GM12878 (cell line): ENCODE measurements around the gene OR56A5. TPM values are rescaled to one million over a fixed set of nuclear protein-coding genes. Genes with fewer than 3 reads are reported as not detected.
"Not testable (repeated sequence)": the region's sequence is repeated elsewhere in the genome, so short reads cannot be mapped to it uniquely, and the experiment has no call there.

Experiments
- ATAC-seq: fragments of 200-7000 bp; cut with Tn5 transposase; 3 replicates; pipeline ENCODE4 v1.9.1; 2020; ENCODE audit warnings: mild to moderate bottlenecking, moderate library complexity
- BruUV-seq: library from RNA; stranded (reverse); fragments of 400-500 nt; replicated peaks from 2 replicates; lab custom pipeline; 2021; lab: Mats Ljungman, UMichigan
- CTCF ChIA-PET: fragments of 300-600 bp; sonication (Branson Sonifier 250); formaldehyde crosslinking; extraction: SDS; loops from one replicate; lab custom pipeline; 2021; ENCODE audit warnings: inconsistent platforms; lab: Yijun Ruan, JAX
- POLR2A ChIA-PET: fragments of 350-600 bp; formaldehyde crosslinking; extraction: SDS; loops from one replicate; lab custom pipeline; 2021; ENCODE audit warnings: inconsistent platforms; lab: Charles Lee
- RAD21 ChIA-PET: fragments of 300-600 bp; sonication (Branson Sonifier 250); formaldehyde crosslinking; loops from one replicate; lab custom pipeline; 2023; ENCODE audit warnings: antibody characterized with exemption; ENCODE audit not compliant: unreplicated experiment; lab: Charles Lee
- SMC1A ChIA-PET: fragments of 300-600 bp; sonication (Branson Sonifier 250); formaldehyde crosslinking; loops from one replicate; lab custom pipeline; 2023; ENCODE audit not compliant: unreplicated experiment, uncharacterized antibody; lab: Charles Lee
- DNase-seq: peaks from one replicate; pipeline ENCODE4 v3.0.0-alpha.2; 2011; ENCODE audit warnings: low read depth, low spot score
- FAIRE-seq: peaks from 3 replicates; lab custom pipeline; 2011; peaks lifted over from hg19 to GRCh38; lab: Jason Lieb, UNC
- H2AFZ ChIP-seq: 2 replicates; pipeline ENCODE4 v1.6.0; 2011; ENCODE audit warnings: low read depth, low read length, control low read depth; ENCODE audit not compliant: control insufficient read depth
- H3K27ac ChIP-seq: 2 replicates; pipeline ENCODE4 v1.5.1; 2011; ENCODE audit warnings: control low read depth; ENCODE audit not compliant: control insufficient read depth, insufficient read depth
- H3K27me3 ChIP-seq, 2 experiments: replicated peaks in 1 of 2; 2 replicates each; pipeline versions ENCODE4 v1.6.0 to v1.6.1; 2011; ENCODE audit warnings: low read length in 1 of 2; ENCODE audit not compliant: control insufficient read depth in 2 of 2, insufficient read depth in 2 of 2
- H3K36me3 ChIP-seq, 2 experiments: 2 replicates each; pipeline ENCODE4 v1.5.1; 2011; ENCODE audit warnings: low read length in 1 of 2; ENCODE audit not compliant: control insufficient read depth in 2 of 2, insufficient read depth in 2 of 2
- H3K4me1 ChIP-seq: 2 replicates; pipeline ENCODE4 v1.6.1; 2011; ENCODE audit warnings: mild to moderate bottlenecking, low read length, moderate library complexity, mixed read lengths; ENCODE audit not compliant: control insufficient read depth, insufficient read depth
- H3K4me2 ChIP-seq: 2 replicates; pipeline ENCODE4 v1.6.0; 2011; ENCODE audit warnings: control low read depth; ENCODE audit not compliant: control insufficient read depth, insufficient read depth
- H3K4me3 ChIP-seq: fragments of 200-600 bp; sonication (generic); 2 replicates; pipeline ENCODE4 v1.5.1; 2016
- H3K79me2 ChIP-seq: 2 replicates; pipeline ENCODE4 v1.6.0; 2011; ENCODE audit warnings: low read length; ENCODE audit not compliant: control insufficient read depth, insufficient read depth
- H3K9ac ChIP-seq: 2 replicates; pipeline ENCODE4 v1.8.0; 2011; ENCODE audit warnings: low read length, control low read depth, mixed read lengths; ENCODE audit not compliant: control insufficient read depth, insufficient read depth
- H3K9me3 ChIP-seq: replicated peaks from 3 replicates; pipeline ENCODE4 v1.5.1; 2011; ENCODE audit warnings: mild to moderate bottlenecking, low read length; ENCODE audit not compliant: control insufficient read depth, insufficient read depth
- H4K20me1 ChIP-seq: 2 replicates; pipeline ENCODE4 v1.6.0; 2011; ENCODE audit not compliant: control insufficient read depth, insufficient read depth
- HCFC1 ChIP-seq: fragments of 150-350 bp; IDR thresholded peaks from 2 replicates; pipeline ENCODE4 v1.6.1; 2014; ENCODE audit warnings: low read length
- MAX ChIP-seq: IDR thresholded peaks from 2 replicates; pipeline ENCODE4 v1.6.1; 2012; ENCODE audit warnings: low read depth, low read length, improper control_type of control experiment
- POU2F2 ChIP-seq: IDR thresholded peaks from 3 replicates; pipeline ENCODE4 v1.6.1; 2011; ENCODE audit warnings: low read depth, mild to moderate bottlenecking, low read length, borderline replicate concordance
- REST ChIP-seq: IDR thresholded peaks from 2 replicates; pipeline ENCODE4 v1.6.1; 2012; ENCODE audit warnings: mild to moderate bottlenecking, low read depth, low read length
- SMAD1 ChIP-seq: fragments of 450-650 bp; IDR thresholded peaks from 2 replicates; pipeline ENCODE4 v1.6.1; 2018; ENCODE audit warnings: mild to moderate bottlenecking, low read depth; ENCODE audit not compliant: partially characterized antibody
- ZNF24 ChIP-seq: fragments of 450-650 bp; IDR thresholded peaks from 2 replicates; pipeline ENCODE4 v1.6.1; 2017; ENCODE audit warnings: antibody characterized with exemption, mild to moderate bottlenecking
- ZNF622 ChIP-seq: fragments of 450-650 bp; IDR thresholded peaks from 2 replicates; pipeline ENCODE4 v1.6.1; 2017; ENCODE audit warnings: mild to moderate bottlenecking, inconsistent platforms
- ZSCAN29 ChIP-seq: fragments of 450-650 bp; IDR thresholded peaks from 2 replicates; pipeline ENCODE4 v1.6.1; 2017; ENCODE audit warnings: mild to moderate bottlenecking, moderate library complexity
- WGBS: methylation state at CpG from one replicate; pipeline ENCODE4 v1.1.6; 2016; ENCODE audit warnings: low lambda C conversion rate; ENCODE audit not compliant: insufficient replicate concordance, insufficient coverage; ENCODE audit errors: missing lambda C conversion rate; 5-methylcytosine and 5-hydroxymethylcytosine counted together
- in situ Hi-C: fragments of 300-500 bp; cut with MboI; formaldehyde crosslinking; loops from 9 replicates; pipeline ENCODE4 v1.14.3; 2018; ENCODE audit warnings: mixed read lengths
- intact Hi-C: fragments of 100-400 bp; cut with micrococcal nuclease; formaldehyde crosslinking; loops from one replicate; pipeline ENCODE4 v1.14.2; 2022; ENCODE audit not compliant: unreplicated experiment
- polyA plus RNA-seq, 11 experiments: library from polyadenylated mRNA; depleted of rRNA in 4 of 11; unstranded in 6 of 11; stranded (reverse) in 5 of 11; fragments of >200 nt; fragmentation: Nextera tagmentation in 4 of 11; fragmentation: Illumina TruSeq in 1 of 11; extraction: Ambion mirVana in 4 of 11; extraction: Trizol in 1 of 11; gene quantifications; 1 replicate in 1 of 11; 2 replicates in 10 of 11; pipeline versions ENCODE4 v1.2.1 to v1.2.3, GENCODE V29; 2011 to 2016; ENCODE audit warnings: inconsistent platforms in 2 of 11, missing spikeins in 2 of 11, low read depth in 1 of 11
- total RNA-seq, 4 experiments: library from RNA; depleted of rRNA in 3 of 4; stranded (reverse); fragments of >200 nt in 3 of 4; fragmentation: Illumina TruSeq in 1 of 4; extraction: Trizol in 1 of 4; gene quantifications; 2 replicates each; pipeline versions ENCODE4 v1.2.1 to v1.2.3, GENCODE V29; 2013 to 2021

OR56A5 gene
- total and polyA plus RNA-seq, 10 of the 15 experiments (the other 5 are each of a cell fraction or from before 2014, with no cell fraction given): not detected

- TF ChIP-seq REST (no peak), ZNF622 (no peak)
Measured at GRCh38 chr11:5967708-5968107, 586 bp downstream of the OR56A5 start (continued).

- ChIA-PET POLR2A (no interaction called here), RAD21 (no interaction called here), CTCF (interaction anchor here (0.6 kb wide), 1 partner anchor 396 kb away, joined by 4 read pairs; no protein-coding TSS in a partner anchor), SMC1A (no interaction called here)
- intact Hi-C loops: no loop called here
- H3K9ac ChIP-seq: no peak overlapping the region
- no peaks in the 10 kb centered on the region; the same call in 2 of the 3 replicates for H3K9me3 ChIP-seq
- ATAC-seq (no peak), DNase-seq (no peak), FAIRE-seq (no peak)
- WGBS: 3% methylated on average over 2 of the region's 2 CpGs
- H3K4me3 ChIP-seq: no peak overlapping the region
- in situ Hi-C loops: no loop called here
- no peaks in the 10 kb centered on the region for H3K36me3 ChIP-seq
- no peaks in the 10 kb centered on the region for H3K4me1 ChIP-seq
- H3K27ac ChIP-seq: no peak overlapping the region
- no peaks in the 10 kb centered on the region for H3K79me2 ChIP-seq
- BruUV-seq: no TSS peak
- no peak overlapping the region for H2AFZ ChIP-seq
- no peak overlapping the region for H3K4me2 ChIP-seq
- no peaks in the 10 kb centered on the region for H3K27me3 ChIP-seq
- no peak for TF ChIP-seq ZNF24
- TF ChIP-seq SMAD1: no peak
- no peak for TF ChIP-seq MAX
- no peak for TF ChIP-seq HCFC1
- TF ChIP-seq ZSCAN29: no peak
- TF ChIP-seq POU2F2: no peak
- no peaks in the 10 kb centered on the region for H4K20me1 ChIP-seq
Measured at GRCh38 chr11:5966958-5967357, 1.3 kb downstream of the OR56A5 start.

GRCh38 chr11:5960704-5961320 lies 7.5 kb downstream of the OR56A5 start:
- SMC1A ChIA-PET, in situ Hi-C loops, H3K4me2 ChIP-seq, H4K20me1 ChIP-seq, H3K4me3 ChIP-seq, H3K27ac ChIP-seq, FAIRE-seq, ATAC-seq, H3K27me3 ChIP-seq, POLR2A ChIA-PET, H3K4me1 ChIP-seq, BruUV-seq, H2AFZ ChIP-seq, H3K79me2 ChIP-seq, DNase-seq, RAD21 ChIA-PET, CTCF ChIA-PET, H3K9me3 ChIP-seq, H3K9ac ChIP-seq, intact Hi-C loops, H3K36me3 ChIP-seq: not testable (repeated sequence)
- 72% methylated on average over 39 of the region's 40 CpGs for WGBS
